ENCODE results near the gene TSPAN4.

Gene TSPAN4

GRCh38 chr11:842370-843002, at the start of gene TSPAN4, which contains the start of gene POLR2L:
TSS of gene TSPAN4 (plus strand) at chr11:842852. CDS start at chr11:850305, 7,453 bp downstream.
TSS of gene POLR2L (minus strand) at chr11:842529. CDS start at chr11:842508, 21 bp downstream.
- H3K27ac Mint-ChIP-seq, result peak within 1 kb of the TSS; percentile 84
- H3K27me3 Mint-ChIP-seq, result peaks cover 23% of the 10 kb centered on the region
- H3K4me3 Mint-ChIP-seq, result peak within 1 kb of the TSS; percentile 89
- ATAC-seq, result peak; percentile 86
- peaks cover 42% of the 10 kb centered on the region for H3K4me1 Mint-ChIP-seq
- no peaks in the 10 kb centered on the region for H3K9me3 Mint-ChIP-seq
- H3K36me3 Mint-ChIP-seq, result peaks cover 11% of the 10 kb centered on the region

GRCh38 chr11:792873-793272, 49.8 kb upstream of the TSPAN4 start:
- Mint-ChIP-seq H3K27me3 (peaks cover 24% of the 10 kb centered on the region), H3K36me3 (peaks cover 32% of the 10 kb centered on the region), H3K27ac (no peak overlapping the region), H3K4me1 (peaks cover 25% of the 10 kb centered on the region), H3K9me3 (no peaks in the 10 kb centered on the region), H3K4me3 (peak overlapping the region; percentile 15)
- no peak for ATAC-seq

- ATAC-seq, result no peak
- no peaks in the 10 kb centered on the region for H3K9me3 Mint-ChIP-seq
- peaks cover 22% of the 10 kb centered on the region for H3K4me1 Mint-ChIP-seq
- H3K27ac Mint-ChIP-seq, result no peak overlapping the region
- peaks cover 17% of the 10 kb centered on the region for H3K27me3 Mint-ChIP-seq
- no peak overlapping the region for H3K4me3 Mint-ChIP-seq
- peaks cover 32% of the 10 kb centered on the region for H3K36me3 Mint-ChIP-seq
These were observed 49.1 kb upstream of the TSPAN4 start for GRCh38 chr11:793556-793955.

DNA sequence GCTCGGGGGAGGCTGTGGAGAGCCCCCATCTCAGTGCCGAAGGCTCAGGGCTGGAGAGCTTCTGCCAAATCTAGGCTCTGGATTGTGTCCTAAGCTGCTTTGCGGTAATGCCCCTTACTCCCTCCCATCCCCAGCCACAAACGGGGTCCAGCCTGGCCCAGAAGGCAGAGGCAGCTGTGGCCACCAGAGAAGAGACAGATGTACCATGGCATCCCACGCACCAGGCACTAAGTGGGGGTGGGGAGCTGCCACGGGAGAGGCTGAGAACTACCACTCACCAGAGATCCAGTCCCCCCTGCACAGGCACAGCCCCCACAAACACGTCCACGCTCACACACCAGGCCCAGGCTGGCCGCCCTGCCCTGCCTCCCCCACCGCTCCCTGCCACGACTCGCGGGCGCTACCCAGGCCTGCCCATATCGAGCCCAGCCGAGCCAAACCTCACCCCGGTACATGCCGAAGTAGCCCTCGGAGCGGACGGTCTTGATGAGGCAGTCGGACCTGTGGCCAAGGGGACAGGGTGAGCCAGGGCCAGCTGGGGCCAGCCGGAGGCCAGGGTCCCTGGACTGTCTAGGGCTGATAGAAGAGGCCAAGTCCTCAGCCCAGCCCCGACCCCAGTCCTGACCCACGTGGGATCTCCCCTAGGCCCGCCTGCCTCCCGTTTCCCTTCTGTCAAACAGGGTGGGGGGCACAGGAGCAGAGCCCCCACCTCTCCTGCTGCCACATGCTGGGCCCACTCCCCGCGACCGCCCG, 48.5 kb upstream of the TSPAN4 start:
- H3K4me1 Mint-ChIP-seq, result peaks cover 22% of the 10 kb centered on the region
- peaks cover 32% of the 10 kb centered on the region for H3K36me3 Mint-ChIP-seq
- no peak for ATAC-seq
- no peaks in the 10 kb centered on the region for H3K9me3 Mint-ChIP-seq
- H3K27me3 Mint-ChIP-seq, result peaks cover 11% of the 10 kb centered on the region
- no peak overlapping the region for H3K27ac Mint-ChIP-seq
- H3K4me3 Mint-ChIP-seq, result peak overlapping the region; percentile 5

DNA sequence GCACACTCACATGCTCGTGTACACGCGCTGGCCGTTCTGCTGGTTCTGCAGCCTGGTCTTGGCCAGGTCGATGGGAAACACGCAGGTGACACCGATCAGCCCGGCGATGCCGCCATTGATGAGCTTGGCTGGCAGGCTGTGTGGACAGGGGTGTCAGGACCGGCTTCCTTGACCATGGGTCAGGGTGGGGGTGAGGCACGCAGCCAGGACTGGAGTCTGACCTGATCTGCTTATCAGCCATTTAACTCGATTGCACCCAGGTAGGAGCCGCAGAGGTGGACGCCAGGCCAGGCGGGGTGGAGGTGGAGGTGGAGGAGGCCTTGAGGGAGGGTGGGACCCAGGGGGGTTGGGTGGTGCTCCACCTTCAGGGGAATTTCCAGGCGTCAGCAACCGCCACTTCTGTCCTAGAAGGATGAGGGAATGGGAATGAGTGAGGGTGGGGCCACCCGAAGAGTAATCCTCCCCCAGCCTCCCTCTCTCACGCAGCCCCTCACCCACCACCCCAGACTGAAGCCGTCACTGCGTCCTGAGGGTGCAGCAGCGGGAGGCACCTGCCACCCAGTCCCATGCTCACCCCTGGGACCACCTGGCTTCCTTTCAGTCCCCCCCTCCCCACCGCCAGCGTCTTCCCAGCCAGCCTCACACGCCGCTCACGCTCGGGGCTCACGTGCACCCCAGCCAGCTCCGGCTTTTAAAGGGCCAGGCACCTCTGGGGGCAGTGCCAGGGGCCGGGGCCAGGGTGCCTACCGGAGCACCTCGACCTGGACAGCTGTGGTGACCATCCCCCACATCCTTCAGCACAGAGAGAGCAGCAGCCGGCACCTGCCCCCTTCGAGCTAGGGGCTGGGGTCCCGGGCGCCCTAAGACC, 47.7 kb upstream of the TSPAN4 start:
- Mint-ChIP-seq H3K36me3 (peaks cover 32% of the 10 kb centered on the region), H3K9me3 (no peaks in the 10 kb centered on the region), H3K27me3 (peaks cover 10% of the 10 kb centered on the region), H3K4me1 (peaks cover 17% of the 10 kb centered on the region), H3K4me3 (peak overlapping the region; percentile 88), H3K27ac (no peak overlapping the region)
- no peak for ATAC-seq

- H3K36me3 Mint-ChIP-seq, result peaks cover 26% of the 10 kb centered on the region
- peak overlapping the region; percentile 87 for H3K27ac Mint-ChIP-seq
- no peaks in the 10 kb centered on the region for H3K9me3 Mint-ChIP-seq
- ATAC-seq, result peak; percentile 62
- peak overlapping the region; percentile 88 for H3K4me3 Mint-ChIP-seq
- H3K27me3 Mint-ChIP-seq, result peaks cover 3% of the 10 kb centered on the region
- peaks cover 17% of the 10 kb centered on the region for H3K4me1 Mint-ChIP-seq
These were observed 46.8 kb upstream of the TSPAN4 start for GRCh38 chr11:795634-796564.

DNA sequence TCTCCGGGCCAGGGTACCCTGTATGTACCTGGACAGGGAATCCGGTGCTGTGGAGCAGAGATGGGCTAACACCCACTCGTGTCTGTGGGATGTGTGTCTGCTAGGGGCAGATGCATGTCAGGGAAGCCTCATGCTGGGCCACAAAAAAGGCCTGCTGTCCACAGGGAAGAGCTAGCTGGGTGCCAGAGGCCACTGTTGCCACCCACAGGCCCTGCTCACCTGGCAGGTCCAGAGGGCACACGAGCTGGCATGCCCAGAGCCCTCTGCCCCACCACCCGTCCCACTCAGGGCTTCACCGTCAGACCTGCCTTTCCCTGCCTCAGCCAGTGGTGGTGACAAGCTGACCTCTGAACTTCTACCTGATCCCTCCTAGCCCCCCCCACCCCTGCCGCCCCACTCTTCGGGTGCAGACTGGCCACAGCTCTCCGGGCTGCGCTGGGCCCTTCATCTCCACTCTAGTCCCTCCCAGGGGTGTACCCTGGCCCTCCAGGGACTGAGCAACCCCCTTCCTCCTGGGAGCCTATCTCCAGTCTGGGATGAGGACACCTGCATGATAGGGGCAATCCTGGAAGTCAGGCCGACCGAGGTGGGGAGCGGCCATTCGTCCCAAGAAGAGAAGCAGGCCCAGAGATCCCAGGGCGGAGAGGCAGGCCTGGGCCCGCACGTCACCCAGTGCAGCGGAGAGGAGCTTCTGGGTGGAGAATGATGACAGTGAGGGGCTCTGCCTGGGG, 45.9 kb upstream of the TSPAN4 start:
- H3K27me3 Mint-ChIP-seq, result no peaks in the 10 kb centered on the region
- peak overlapping the region; percentile 88 for H3K4me3 Mint-ChIP-seq
- peaks cover 26% of the 10 kb centered on the region for H3K36me3 Mint-ChIP-seq
- peak overlapping the region; percentile 87 for H3K27ac Mint-ChIP-seq
- ATAC-seq, result no peak
- H3K9me3 Mint-ChIP-seq, result no peaks in the 10 kb centered on the region
- H3K4me1 Mint-ChIP-seq, result peaks cover 17% of the 10 kb centered on the region

DNA sequence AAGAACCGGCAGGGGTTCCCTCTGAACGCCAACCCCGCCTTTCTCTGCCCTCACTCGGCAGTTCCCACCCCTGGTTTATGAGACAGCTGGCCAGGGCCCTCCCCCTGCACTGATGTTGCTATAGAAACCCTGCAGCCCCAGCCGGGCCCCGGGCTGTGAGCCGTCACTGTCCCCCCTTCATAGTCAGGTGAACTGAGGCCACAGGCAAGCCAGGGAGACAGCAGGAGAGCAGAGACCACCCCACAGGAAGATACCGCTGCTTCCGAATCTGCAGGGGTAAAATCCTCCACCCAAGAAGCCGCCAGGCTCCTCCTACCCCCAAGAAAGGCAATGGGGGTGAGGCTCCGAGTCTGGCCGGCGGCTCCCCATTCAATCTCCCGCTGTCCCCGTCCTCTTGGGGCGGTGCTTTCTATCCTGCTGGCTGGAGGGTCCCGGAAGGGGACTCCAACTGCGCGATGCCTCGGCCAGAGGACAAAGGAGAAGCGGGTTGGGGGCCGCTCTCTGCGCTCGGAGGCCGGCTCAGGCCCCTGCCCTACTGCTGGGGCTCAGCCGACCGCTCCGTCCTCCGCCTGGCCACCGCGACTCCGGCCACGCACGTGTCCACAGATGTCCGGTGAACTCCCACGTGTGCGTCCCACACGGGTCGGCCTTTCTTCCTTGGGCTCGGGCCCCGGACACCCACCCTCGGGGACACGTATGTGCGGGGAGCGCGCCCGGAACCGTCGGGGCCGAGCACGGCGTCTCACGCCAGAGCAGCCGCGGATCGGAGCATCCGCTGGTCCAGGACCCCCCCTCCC, 45.2 kb upstream of the TSPAN4 start:
- H3K9me3 Mint-ChIP-seq, result no peaks in the 10 kb centered on the region
- ATAC-seq, result peak; percentile 78
- H3K27ac Mint-ChIP-seq, result peak overlapping the region; percentile 87
- no peaks in the 10 kb centered on the region for H3K27me3 Mint-ChIP-seq
- peak overlapping the region; percentile 88 for H3K4me3 Mint-ChIP-seq
- H3K4me1 Mint-ChIP-seq, result peaks cover 17% of the 10 kb centered on the region
- H3K36me3 Mint-ChIP-seq, result peaks cover 21% of the 10 kb centered on the region

- peak; percentile 84 for ATAC-seq
- Mint-ChIP-seq H3K9me3 (no peaks in the 10 kb centered on the region), H3K27ac (peak within 1 kb of the TSS; percentile 87), H3K4me3 (peak within 1 kb of the TSS; percentile 88), H3K27me3 (no peaks in the 10 kb centered on the region), H3K4me1 (peaks cover 17% of the 10 kb centered on the region), H3K36me3 (peaks cover 15% of the 10 kb centered on the region)
These were observed 44.4 kb upstream of the TSPAN4 start, which contains the start of gene SLC25A22 for GRCh38 chr11:798093-798713. TSS of gene SLC25A22 (minus strand) at chr11:798281. CDS start at chr11:795006, 3,275 bp downstream.

DNA sequence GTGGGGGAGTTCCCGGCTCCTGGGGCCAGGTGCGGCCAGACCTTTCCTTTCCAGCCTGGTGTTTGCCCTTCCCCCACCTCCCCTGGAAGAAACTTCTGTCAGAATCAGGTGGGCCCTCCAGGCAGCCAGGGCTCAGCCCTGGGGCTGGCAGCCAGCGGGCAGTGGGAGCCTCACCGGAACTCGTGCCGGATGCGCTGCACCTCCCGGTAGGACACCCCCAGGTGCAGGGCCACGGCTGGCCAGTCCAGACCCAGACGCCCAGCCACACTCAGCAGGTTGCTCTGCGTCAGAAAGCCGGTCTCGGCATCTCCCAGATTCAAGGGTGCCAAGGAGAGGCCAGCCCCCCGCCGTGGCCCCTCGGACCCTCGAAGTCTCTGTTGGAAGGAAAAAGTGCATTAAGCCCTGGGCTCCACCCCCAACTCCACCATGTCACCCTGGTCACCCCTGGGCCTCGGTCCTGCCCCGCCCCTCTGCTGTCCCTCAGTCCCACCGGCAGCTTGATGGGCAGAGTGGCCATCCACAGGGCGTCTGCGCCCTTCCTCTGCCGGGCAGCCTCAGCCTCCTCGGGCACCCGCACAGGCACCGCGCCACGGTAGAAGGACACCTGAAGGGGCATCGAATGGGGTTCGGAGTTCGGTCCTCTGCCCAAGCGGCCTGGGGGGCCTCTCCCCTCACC, 42.9 kb upstream of the TSPAN4 start:
- no peak for ATAC-seq
- Mint-ChIP-seq H3K4me1 (peaks cover 25% of the 10 kb centered on the region), H3K9me3 (no peaks in the 10 kb centered on the region), H3K4me3 (no peak overlapping the region), H3K36me3 (peaks cover 6% of the 10 kb centered on the region), H3K27me3 (no peaks in the 10 kb centered on the region), H3K27ac (no peak overlapping the region)

DNA sequence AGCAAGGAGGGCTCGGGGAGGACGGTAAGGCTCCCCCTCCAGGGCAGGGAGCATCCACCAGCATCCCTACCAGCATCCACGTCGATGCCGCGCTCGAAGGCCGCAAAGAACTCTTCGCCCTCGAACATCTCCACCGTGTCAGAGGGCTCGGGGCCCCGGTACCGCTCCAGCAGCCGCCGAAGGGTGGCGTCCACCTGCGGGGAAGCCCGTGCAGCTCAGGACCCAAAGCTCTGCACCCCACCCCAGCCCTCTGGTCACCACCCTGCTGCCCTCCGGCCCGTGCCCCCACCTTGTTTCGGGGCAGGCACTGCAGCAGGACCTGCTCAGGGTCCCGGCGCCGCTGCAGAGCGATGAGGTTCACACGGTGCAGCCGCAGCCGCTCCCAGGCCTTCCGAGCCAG, 42.2 kb upstream of the TSPAN4 start:
- Mint-ChIP-seq H3K9me3 (no peaks in the 10 kb centered on the region), H3K4me3 (no peak overlapping the region), H3K4me1 (peaks cover 25% of the 10 kb centered on the region), H3K36me3 (peaks cover 6% of the 10 kb centered on the region), H3K27me3 (no peaks in the 10 kb centered on the region), H3K27ac (no peak overlapping the region)
- no peak for ATAC-seq

- Mint-ChIP-seq H3K4me3 (no peak overlapping the region), H3K4me1 (peaks cover 19% of the 10 kb centered on the region), H3K27ac (no peak overlapping the region), H3K36me3 (peaks cover 6% of the 10 kb centered on the region), H3K9me3 (no peaks in the 10 kb centered on the region), H3K27me3 (no peaks in the 10 kb centered on the region)
- no peak for ATAC-seq
These were observed 41.4 kb upstream of the TSPAN4 start for GRCh38 chr11:801097-801780.
